ENCODE data around the gene OR8D2.

The OR8D2 gene

GRCh38 chr11:124320097-124320496 is at the start of gene OR8D2:
Gene OR8D2, minus strand, starts transcription at chr11:124320197. Its CDS starts 0 bp downstream, at chr11:124320197.
- no peak for DNase-seq (ENCODE audit: insufficient read length, low spot score)
- FAIRE-seq, result no peak

- DNase-seq (ENCODE audit: insufficient read length, low spot score) (no peak), FAIRE-seq (no peak)
Measured at GRCh38 chr11:124359566-124359965, 39.6 kb upstream of the OR8D2 start.

- FAIRE-seq (no peak), DNase-seq (ENCODE audit: insufficient read length, low spot score) (no peak)
Measured at GRCh38 chr11:124346311-124346955, 26.4 kb upstream of the OR8D2 start.

GRCh38 chr11:124344346-124344745 is 24.3 kb upstream of the OR8D2 start:
- DNase-seq (ENCODE audit: insufficient read length, low spot score), result no peak
- FAIRE-seq, result no peak

GRCh38 chr11:124340142-124340447 is 20.1 kb upstream of the OR8D2 start:
- FAIRE-seq, result no peak
- DNase-seq (ENCODE audit: insufficient read length, low spot score), result no peak

GRCh38 chr11:124339396-124340141 is 19.6 kb upstream of the OR8D2 start:
- FAIRE-seq, result no peak
- DNase-seq (ENCODE audit: insufficient read length, low spot score), result no peak

GRCh38 chr11:124331873-124332272 is 11.9 kb upstream of the OR8D2 start:
- FAIRE-seq, result no peak
- no peak for DNase-seq (ENCODE audit: insufficient read length, low spot score)

GRCh38 chr11:124329787-124330478 is 9.9 kb upstream of the OR8D2 start:
- peak; percentile 2 for DNase-seq (ENCODE audit: insufficient read length, low spot score)
- peak; percentile 85 for FAIRE-seq

- DNase-seq (ENCODE audit: insufficient read length, low spot score) (no peak), FAIRE-seq (no peak)
Measured at GRCh38 chr11:124327775-124328174, 7.8 kb upstream of the OR8D2 start.

GRCh38 chr11:124322356-124322755 is 2.4 kb upstream of the OR8D2 start:
- DNase-seq (ENCODE audit: insufficient read length, low spot score) (no peak), FAIRE-seq (no peak)

GRCh38 chr11:124315052-124315451 is 4.9 kb downstream of the OR8D2 start:
- DNase-seq (ENCODE audit: insufficient read length, low spot score) (no peak), FAIRE-seq (no peak)

GRCh38 chr11:124313849-124314248 is 6.1 kb downstream of the OR8D2 start, which contains the start of gene OR8D1:
Gene OR8D1, minus strand, starts transcription at chr11:124313949. Its CDS starts 3,183 bp downstream, at chr11:124310766.
- no peak for FAIRE-seq

GRCh38 chr11:124313131-124313530 is 6.9 kb downstream of the OR8D2 start:
- FAIRE-seq (no peak), DNase-seq (ENCODE audit: insufficient read length, low spot score) (no peak)

More at GRCh38 chr11:124313849-124314248, 6.1 kb downstream of the OR8D2 start, which contains the start of gene OR8D1:
- no peak for DNase-seq (ENCODE audit: insufficient read length, low spot score)

GRCh38 chr11:124311670-124312069 is 8.3 kb downstream of the OR8D2 start:
- FAIRE-seq (no peak), DNase-seq (ENCODE audit: insufficient read length, low spot score) (no peak)

GRCh38 chr11:124311269-124311668 is 8.7 kb downstream of the OR8D2 start:
- FAIRE-seq (no peak), DNase-seq (ENCODE audit: insufficient read length, low spot score) (no peak)

- no peak for DNase-seq (ENCODE audit: insufficient read length, low spot score)
Measured at GRCh38 chr11:124310721-124311120, 9.3 kb downstream of the OR8D2 start.

GRCh38 chr11:124307093-124307492 is 12.9 kb downstream of the OR8D2 start:
- FAIRE-seq (no peak), DNase-seq (ENCODE audit: insufficient read length, low spot score) (no peak)

More at GRCh38 chr11:124310721-124311120, 9.3 kb downstream of the OR8D2 start:
- no peak for FAIRE-seq

GRCh38 chr11:124302347-124303125 is 17.5 kb downstream of the OR8D2 start:
- DNase-seq (ENCODE audit: insufficient read length, low spot score), result no peak
- FAIRE-seq, result no peak

GRCh38 chr11:124301548-124301947 is 18.4 kb downstream of the OR8D2 start:
- no peak for FAIRE-seq
- DNase-seq (ENCODE audit: insufficient read length, low spot score), result no peak

- FAIRE-seq (no peak), DNase-seq (ENCODE audit: insufficient read length, low spot score) (no peak)
Measured at GRCh38 chr11:124297921-124298320, 22.1 kb downstream of the OR8D2 start.

GRCh38 chr11:124296016-124296415 is 24.0 kb downstream of the OR8D2 start:
- FAIRE-seq, result no peak

More at GRCh38 chr11:124296016-124296415, 24.0 kb downstream of the OR8D2 start:
- no peak for DNase-seq (ENCODE audit: insufficient read length, low spot score)
